Lung microvascular endothelial cell (primary cell): ENCODE results near the gene KTN1. TPM values are rescaled to one million over a fixed set of nuclear protein-coding genes. Genes with fewer than 3 reads are reported as not detected.

Experiments used
- DNase-seq, 2 donors: peaks; one replicate each; pipeline versions ENCODE4 v3.0.0 to v3.0.0-alpha.2; 2010; ENCODE audit warnings: low read depth in 2 of 2
- total RNA-seq: library from RNA; depleted of rRNA; stranded (reverse); fragments of >200 nt; gene quantifications from 2 replicates; pipeline ENCODE4 v1.2.1, GENCODE V29; 2014

The KTN1 gene
- total RNA-seq, 1 donor from 2014 or later = 172 TPM

GRCh38 chr14:55667801-55668200, 87.8 kb downstream of the KTN1 start:
- DNase-seq = no peak

GRCh38 chr14:55671641-55672040, 91.6 kb downstream of the KTN1 start:
- no peak for DNase-seq

- no peak for DNase-seq
Measured at GRCh38 chr14:55673048-55673447, 93.0 kb downstream of the KTN1 start.

GRCh38 chr14:55681096-55681495, 101.1 kb downstream of the KTN1 start:
- no peak for DNase-seq

- DNase-seq = no peak
Measured at GRCh38 chr14:55684956-55685584, 105.1 kb downstream of the KTN1 start.

- DNase-seq = no peak
Measured at GRCh38 chr14:55686713-55687112, 106.7 kb downstream of the KTN1 start.

GRCh38 chr14:55688566-55688965, 108.6 kb downstream of the KTN1 start:
- no peak for DNase-seq

GRCh38 chr14:55689981-55690871, 110.2 kb downstream of the KTN1 start:
- DNase-seq = peak in 1 of 2 donors; percentile 50

GRCh38 chr14:55691659-55692058, 111.7 kb downstream of the KTN1 start:
- DNase-seq = no peak

- DNase-seq = no peak
Measured at GRCh38 chr14:55693904-55694303, 113.9 kb downstream of the KTN1 start.

- DNase-seq = no peak
Measured at GRCh38 chr14:55697414-55697861, 117.4 kb downstream of the KTN1 start.

GRCh38 chr14:55698051-55698450, 118.0 kb downstream of the KTN1 start:
- DNase-seq = no peak

GRCh38 chr14:55699131-55700057, 119.4 kb downstream of the KTN1 start:
- DNase-seq = peak in 1 of 2 donors; percentile 76

- DNase-seq = peak in 1 of 2 donors; percentile 3
Measured at GRCh38 chr14:55701638-55702037, 121.6 kb downstream of the KTN1 start.

GRCh38 chr14:55702511-55702910, 122.5 kb downstream of the KTN1 start:
- DNase-seq = no peak

- DNase-seq = no peak
Measured at GRCh38 chr14:55704654-55705053, 124.6 kb downstream of the KTN1 start.

GRCh38 chr14:55705651-55706364, 125.8 kb downstream of the KTN1 start:
- DNase-seq = no peak

- DNase-seq = no peak
Measured at GRCh38 chr14:55706365-55706684, 126.3 kb downstream of the KTN1 start.

GRCh38 chr14:55706893-55707292, 126.9 kb downstream of the KTN1 start:
- DNase-seq = no peak

- DNase-seq = peak; percentile 67 to 77
Measured at GRCh38 chr14:55707365-55707804, 127.4 kb downstream of the KTN1 start.

GRCh38 chr14:55710506-55711041, 130.6 kb downstream of the KTN1 start:
- DNase-seq = no peak
